MV-4-11 (cell line): ENCODE results near the gene DPP6.

Source experiments
- DNase-seq: peaks from one replicate; lab custom pipeline; 2025; lab: John Stamatoyannopoulos, UW

Gene DPP6

DNA sequence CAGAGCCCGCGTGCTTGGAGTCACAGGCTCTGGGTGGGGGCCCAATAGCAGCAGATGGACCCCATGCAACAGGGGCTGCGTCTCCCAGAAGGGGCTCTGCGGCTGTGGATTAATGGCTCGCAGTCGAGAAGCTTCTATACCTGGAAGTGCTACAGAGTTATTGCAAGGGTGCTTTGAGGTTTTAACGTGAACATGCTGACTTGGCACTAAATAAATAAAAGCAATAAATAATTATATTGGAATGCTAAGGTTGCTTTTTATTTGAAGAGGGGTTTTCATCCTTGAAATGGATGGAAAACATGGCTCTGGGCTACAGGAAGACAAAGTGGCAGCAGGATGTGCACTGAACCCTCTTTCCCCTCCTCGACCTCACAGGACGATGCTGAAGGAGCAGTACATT is 828.3 kb downstream of the DPP6 start:
- no peak for DNase-seq

DNA sequence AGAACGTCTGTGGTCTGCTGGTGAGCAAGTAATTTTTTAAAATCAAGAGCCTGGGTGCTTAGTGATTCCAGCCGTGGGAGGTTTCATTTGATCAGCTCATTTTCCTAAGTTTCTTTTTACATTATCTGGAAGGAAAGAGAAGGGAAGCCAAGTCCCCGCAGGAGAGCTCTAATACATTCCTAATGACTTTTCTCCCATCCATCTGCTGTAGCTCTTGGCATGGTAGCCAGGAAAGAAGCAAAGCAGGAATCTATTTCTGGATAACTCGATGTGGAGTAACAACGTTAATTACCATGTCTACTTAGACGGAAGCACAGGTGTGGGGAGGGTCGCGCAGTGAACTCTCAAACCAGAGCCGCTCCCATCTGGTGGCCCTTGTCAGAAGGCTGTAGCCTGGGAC is 828.8 kb downstream of the DPP6 start:
- no peak for DNase-seq

DNA sequence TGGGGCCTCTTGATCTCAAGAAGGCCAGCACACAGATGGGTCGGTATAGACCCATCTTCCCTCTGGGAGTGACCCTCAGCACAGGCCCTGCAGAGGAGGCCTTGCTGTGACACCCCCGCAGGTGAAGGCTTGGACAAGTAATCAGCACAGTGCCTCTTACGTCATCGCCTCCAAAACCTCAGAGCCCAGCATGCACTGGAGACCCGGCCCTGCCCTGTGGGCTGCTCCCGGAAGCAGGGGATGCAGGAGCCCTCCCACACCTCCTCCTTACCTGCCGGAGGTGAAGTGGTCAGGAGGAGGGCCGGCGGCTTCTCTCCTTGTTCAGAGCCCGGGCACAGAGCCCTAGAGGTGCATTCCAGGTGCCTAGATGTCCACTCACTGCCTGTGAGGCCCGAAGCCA is 829.3 kb downstream of the DPP6 start:
- DNase-seq: no peak

DNA sequence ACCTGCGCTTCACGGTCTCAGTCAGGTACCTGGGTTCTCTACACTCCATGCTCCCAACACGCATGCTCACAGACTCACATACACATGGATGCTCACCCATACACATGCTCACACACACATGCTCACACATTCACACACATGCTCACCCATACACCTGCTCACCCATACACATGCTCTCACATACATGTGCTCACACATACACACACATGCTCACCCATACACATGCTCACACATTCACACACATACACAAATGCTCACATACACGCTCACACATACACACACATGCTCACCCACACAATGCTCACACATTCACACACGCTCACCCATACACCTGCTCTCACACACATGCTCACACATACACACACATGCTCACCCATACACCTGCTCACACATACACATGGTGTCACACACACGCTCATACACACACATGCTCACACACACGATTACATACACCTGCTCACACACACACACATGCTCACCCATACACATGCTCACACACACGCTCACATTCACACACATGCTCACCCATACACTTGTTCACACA is 830.8 kb downstream of the DPP6 start:
- DNase-seq: no peak

DNA sequence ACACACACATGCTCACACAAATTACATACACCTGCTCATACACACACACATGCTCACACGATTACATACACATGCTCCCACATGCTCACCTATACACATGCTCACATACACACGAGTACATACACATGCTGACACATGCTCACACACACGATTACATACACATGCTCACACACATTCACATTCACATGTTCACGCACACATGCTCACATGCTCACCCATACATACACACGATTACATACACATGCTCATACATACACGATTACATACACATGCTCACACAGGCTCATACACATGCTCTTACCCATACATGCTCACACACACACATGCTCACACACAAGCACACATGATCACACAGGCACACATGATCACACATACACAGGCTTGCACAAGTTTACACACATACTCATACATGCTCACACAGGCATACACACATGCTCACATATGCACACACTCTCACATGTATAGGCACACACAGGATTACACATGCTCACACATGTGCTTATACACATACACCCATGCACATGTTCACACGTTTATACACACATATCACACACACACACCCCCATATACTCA is 832.2 kb downstream of the DPP6 start:
- DNase-seq: no peak

DNA sequence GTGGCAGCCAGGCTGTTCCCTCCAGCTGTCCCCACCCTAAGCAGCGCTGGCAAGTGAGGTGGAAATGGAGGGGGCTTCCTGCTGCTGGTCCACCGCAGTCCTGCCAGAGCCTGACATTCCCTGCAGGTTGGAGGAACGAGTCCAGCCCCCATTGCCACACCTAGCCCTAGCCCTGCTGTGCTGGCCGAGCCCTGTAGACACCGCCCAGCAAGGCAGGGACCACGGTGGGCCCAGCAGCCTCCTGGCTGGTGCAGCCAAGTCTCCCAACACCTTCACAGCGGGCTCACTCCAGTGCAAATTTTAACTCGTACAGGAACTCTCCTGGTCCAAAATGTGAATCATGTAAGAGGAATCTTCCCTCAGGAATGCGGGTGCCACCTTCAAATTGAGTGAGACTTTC is 834.4 kb downstream of the DPP6 start:
- DNase-seq: no peak

DNA sequence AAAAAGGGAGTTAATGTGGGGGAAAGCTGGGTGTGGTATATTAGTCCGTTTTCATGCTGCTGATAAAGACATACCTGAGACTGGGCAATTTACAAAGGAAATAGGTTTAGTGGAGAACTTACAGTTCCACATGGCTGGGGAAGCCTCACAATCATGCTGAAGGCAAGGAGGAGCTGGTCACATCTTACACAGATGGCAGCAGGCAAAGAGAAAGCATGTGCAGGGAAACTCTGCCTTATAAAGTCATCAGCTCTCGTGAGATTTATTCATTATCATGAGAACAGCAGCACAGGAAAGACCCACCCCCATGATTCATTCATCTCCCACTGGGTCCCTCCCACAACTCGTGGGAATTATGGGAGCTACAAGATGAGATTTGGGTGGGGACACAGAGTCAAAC is 836.5 kb downstream of the DPP6 start:
- no peak for DNase-seq

DNA sequence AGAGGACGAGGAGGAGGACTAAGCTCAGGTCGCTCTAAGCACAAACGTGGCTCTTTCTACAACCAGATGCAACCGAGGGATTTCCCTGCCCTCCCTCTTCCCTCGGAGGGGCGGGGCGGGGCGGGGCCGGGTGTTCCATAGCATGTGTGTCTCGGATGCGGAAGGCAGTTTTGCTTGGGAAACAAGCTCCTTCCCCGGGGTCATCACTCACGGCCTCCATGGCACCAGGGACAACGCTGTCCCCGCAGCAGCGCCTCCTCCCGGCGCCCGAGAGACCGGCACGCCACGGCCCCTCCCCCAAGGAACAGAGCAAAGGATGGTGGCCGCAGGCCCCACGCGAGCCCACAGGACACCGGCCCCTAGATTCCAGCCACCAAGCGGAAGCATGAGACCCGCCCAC is 840.3 kb downstream of the DPP6 start:
- DNase-seq: no peak

DNA sequence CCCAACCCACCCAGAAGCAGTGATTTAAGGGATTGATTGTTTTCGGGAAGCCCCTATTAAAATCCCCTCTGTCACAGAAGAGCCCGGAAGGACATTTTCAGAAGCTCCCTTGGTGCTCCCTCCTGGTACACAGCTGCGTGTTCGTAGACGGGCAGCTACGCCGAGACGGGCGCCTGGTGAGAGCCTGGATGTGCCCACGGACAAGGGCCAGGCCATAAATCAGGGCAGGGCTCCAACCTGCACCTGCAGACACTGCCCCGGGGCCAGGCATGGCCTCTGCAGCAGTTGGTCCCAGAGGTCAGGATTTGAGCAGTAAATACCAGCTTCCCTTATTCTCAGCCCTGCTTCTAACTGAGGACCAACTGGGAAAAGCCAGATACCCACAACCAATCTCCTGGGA is 843.9 kb downstream of the DPP6 start:
- no peak for DNase-seq

DNA sequence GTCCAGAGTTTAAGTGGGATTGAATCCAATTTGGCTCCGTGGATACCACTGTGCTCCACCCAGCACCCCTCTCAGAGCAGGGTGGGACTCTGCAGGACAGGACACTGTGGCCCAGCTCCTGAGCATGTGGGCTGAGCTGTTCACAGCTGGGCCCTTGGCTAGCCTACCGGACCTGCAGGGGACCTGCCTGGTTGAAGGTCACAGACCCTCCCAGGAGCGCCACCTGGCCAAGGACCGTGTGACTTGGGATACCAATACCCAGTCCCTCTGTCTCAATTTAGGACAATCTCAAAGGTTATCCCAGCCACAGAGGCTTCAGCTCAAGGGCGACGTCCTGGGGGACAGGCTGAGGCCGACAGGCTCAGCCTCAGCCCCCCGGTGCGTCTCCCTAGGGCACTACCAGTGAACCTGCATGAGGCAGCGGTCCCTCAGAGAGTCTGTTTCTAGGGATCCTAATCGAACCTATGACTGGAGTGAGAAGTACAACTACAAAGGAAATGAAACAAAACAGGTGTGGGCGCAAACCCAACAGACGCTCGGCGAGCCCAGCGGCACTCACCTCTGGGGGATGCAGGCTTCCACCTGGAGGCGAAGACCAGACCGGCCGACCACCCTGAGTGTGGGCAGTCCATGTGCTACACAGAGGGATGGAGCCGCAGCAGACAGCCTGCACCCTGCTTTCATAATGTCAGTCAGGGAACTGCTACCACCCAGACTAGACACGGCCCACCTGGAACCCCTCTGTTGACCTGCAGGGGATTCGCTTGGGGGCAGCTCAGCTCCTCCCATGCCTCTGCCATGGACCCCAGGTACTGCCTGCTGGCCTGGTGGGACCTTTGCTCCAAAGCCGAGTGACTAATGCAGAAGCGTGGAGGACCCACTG is 847.0 kb downstream of the DPP6 start:
- no peak for DNase-seq

DNA sequence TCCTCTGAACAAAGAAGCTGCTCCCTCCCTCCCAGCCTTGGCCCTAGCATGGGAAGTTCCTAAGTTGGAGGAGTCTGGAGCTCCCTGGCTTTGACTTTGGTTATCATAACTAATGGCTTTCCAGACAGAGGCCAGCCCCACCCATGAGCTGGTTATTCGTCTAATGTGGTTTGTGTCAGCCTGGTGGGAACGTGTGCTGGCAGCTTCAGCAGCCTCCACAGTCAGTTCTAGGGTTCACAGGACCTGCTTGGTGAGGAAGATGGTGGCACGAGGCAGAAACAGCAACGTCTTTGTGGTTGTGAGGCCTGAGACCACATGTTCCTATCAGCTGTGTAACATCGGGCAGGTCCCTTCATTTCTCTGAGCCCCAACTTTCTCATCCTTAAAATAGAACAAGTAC is 847.7 kb downstream of the DPP6 start:
- DNase-seq: no peak

DNA sequence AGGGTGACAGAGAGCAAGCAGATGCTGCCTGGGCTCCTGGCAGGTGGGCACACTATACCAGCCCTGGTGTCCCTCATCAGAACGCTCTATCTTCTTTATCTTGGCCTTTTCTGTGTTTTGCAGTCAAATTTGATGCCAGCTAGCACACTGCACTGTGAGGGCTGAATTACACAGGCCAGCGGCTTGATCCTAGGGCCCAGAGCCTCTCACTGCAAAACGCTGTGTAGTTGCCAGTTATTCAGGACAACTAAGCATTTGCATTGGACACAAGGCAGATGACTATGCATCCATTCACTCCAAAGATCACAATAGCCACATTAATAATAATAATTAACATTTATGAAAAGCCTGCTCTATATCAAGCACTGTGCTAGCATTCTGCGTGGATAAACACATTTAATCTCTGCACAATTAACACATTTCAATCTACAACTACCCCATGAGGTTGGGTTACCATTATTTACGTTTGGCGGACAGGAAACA is 850.4 kb downstream of the DPP6 start:
- no peak for DNase-seq

DNA sequence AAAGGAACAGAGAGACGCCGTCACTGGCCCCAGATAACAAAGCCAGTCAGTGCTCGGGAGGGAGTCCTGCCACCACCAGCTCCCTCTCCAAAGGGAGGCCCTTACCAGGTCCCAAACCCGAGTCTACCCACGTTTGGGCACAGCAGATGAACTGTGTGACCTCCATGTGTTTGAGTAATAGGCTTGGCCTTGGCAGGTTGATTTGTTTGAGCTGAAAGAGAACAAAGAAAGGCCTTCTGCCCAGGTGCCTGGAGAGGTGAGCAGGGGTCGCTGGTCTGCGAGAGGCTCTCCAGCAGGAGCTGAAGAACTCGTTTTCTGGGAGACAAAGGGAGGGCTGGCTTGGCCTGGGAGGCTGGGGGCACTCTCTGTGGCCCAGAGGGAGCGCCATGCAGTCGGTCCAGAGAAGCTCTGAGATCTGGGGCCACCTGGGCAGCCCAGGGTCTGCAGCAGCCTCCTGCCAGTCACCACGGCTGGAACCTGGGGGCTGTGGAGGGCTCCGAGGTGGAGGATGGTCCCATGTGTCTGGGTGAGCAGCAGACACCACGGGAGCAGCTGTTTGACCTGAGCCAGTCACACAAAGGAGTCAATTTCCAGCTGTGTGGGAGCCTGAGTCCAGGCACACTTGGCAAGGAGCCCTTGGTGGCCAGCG is 851.0 kb downstream of the DPP6 start:
- no peak for DNase-seq

DNA sequence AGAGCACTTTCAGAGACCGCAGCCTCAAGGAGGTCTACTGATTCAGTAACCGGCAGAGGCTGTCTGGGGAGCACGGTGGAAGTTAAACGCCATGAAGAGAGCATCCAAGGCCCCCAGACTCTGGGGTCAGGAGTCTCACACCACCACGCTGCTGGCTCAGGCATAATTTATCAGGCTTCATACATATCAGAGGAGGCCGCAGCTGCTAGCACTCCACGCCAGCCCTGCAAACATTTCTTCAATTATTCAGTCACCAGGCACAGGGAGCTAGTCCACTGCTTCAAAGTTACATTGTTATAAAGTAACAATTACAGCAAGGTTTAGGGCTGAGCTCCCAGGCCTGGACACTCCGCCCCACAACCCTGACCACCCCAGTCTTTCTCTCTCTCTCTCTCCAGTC is 852.9 kb downstream of the DPP6 start:
- DNase-seq: no peak

DNA sequence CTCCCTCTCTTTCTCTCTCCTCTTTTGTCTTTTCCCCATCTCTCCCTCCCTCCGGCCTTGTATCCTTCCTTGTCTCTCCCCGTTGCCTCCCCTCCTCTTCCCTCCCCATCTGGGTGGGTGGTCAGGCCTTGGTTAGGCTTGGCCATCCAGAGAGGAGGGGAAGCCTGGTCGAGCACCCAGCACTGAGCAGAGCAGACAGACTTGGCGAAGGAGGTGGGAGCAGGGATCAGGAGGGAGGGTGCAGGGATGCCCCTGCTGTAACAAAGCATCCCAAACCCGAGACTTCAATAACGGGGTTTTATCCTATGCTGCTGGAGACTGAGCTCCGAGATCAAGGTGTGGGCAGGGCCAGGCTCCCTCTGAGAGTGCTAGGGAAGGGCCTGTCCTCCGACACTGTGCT is 853.4 kb downstream of the DPP6 start:
- no peak for DNase-seq

DNA sequence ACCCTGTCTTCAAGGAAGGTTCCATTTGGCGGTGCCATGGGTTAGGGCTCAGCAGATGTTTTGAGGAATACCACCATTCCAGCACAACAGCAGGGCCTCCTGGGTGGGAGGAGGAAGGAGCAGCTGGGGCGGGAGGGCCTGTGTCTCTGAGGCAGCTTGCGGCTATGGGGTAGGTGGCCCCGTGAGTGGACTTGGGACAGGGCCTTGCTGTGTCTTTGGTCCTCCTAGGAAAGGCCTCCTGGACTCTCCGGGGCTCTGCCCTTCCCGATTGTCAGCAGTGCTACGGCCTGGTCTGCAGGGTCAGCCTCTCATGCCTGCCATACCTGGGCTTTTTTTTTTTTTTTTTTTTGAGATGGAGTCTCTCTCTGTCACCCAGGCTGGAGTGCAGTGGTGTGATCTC is 854.0 kb downstream of the DPP6 start:
- no peak for DNase-seq

DNA sequence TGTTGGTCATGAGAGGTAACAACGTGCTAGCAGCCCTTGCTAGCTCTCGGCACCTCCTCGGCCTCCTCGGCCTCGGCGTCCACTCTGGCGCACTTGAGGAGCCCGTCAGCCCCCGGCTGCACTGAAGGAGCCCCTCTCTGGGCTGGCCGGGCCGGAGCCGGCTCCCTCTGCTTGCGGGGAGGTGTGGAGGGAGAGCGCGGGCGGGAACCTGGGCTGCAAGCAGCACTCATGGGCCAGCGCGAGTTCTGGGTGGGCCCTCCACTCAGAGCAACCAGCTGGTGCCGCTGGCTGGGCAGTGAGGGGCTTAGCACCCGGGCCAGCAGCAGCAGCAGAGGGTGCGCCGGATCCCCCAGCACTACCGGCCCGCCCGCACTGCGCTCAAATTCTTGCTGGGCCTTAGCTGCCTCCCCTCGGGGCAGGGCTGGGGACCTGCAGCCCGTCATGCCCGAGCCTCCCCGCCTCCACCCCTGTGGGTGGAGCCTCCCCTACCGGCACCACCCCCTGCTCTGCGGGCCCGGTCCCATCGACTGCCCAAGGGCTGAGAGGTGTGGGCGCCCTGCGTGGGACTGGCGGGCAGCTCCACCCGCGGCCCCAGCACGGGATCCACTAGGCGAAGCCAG is 854.6 kb downstream of the DPP6 start:
- no peak for DNase-seq

DNA sequence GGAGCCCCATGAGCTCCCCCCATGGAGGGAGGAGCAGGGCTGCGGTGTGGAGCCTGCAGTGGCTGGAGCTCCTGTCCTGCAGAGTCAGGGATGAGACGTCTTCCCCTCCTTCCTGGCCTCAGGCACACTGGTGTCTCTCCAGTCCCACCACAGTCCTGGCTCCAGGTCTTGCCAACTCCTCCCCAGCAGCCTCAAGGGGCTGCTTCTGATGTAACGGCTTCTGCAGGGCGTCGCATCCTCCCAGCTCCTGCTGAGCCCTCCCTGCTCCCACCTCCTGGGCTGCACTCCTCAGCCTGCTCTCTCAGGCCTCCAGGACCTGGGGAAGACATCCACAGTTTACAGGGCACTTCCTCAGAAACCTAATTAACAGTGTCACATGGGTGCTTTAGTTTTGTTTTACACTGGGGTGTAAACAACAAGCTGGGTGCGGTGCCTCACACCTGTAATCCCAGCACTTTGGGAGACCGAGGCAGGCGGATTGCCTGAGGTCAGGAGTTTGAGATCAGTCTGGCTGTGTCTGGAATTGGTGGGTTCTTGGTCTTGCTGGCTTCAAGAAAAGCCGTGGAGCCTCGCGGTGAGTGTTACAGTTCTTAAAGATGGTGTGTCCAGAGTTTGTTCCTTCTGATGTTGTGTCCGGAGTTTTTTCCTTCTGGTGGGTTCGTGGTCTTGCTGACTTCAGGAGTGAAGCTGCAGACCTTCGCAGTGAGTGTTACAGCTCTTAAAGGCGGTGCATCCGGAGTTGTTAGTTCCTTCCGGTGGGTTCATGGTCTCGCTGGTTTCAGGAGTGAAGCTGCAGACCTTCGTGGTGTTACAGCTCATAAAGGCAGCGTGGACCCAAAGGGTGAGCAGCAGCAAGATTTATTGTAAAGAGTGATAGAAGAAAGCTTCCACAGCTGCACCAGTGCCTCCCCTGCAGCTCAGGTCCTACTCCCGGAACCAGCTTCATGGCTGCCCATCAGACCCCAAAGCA is 855.7 kb downstream of the DPP6 start:
- no peak for DNase-seq

DNA sequence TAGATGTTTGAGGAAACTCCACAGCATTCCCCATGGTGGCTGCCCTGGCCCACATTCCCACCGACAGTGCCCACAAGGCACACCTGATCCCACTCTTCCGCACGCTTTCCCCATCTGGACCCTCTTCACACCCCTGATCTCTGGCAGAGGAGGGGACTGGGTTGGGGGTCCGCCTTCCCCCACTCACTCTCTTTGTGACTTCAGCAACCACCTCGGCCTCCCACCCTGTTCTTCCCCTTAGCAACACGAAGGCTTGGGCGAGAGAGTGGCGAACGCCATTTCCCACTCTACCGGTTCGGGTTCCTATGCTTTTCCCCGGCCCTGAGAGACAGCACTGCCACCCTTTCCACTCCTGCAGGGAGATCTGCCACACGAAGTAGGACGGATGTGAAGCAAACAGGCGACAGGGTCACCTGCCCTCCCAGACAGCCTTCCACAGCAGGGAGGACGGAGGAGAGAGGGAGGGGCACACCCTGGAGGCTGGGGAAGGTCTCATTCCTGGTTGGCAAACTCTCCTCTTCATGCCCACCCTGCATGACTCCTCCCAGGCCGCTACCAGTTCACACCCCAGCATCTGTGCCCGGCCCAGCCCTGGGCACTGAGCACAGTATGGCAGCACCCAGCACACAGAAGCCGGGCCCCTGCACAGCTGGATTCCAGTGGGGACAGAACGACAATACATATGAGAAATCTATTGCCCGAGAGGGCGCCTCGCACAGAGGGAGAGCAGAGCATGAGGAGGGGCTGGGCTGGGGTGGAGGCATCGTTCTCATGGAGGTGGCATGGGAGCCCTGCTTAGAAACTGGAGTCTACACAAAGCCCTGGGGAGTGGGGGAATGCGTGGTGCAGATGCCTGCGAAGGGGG is 857.3 kb downstream of the DPP6 start:
- DNase-seq: no peak

DNA sequence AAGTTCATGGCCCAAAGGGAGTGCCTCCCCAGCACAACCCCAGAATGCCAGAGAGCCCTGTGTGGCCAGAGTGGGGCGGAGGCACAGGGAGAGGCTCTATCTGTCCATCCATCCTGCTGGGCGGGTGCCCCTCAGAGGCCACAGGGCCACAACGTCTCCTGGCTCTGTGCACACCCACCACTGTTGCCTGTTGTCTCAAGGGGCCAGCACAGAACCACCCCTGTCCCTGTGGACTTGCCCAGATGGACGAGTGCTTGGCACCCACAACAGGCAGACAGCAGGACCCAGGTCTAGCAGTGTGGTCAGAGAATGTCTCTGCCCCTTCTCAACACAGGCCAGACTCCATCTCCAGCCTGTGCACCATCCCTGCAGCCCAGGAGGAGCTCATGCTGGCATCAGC is 857.9 kb downstream of the DPP6 start:
- no peak for DNase-seq
